SK-MEL-5 (cell line): Measurements from ENCODE around the gene LRRC56. TPM values are rescaled to one million over a fixed set of nuclear protein-coding genes. Genes with fewer than 3 reads are reported as not detected.
"Not testable (repeated sequence)": the region's sequence is repeated elsewhere in the genome, so short reads cannot be mapped to it uniquely, and the experiment has no call there.

ENCODE experiments used
- DNase-seq: peaks from one replicate; pipeline ENCODE4 v3.0.0-alpha.2; 2016; ENCODE audit warnings: low read depth, low spot score
- in situ Hi-C: cut with HindIII; loops from 2 replicates; pipeline ENCODE4 v1.10.0; 2016; ENCODE audit warnings: low sequenced_read_pairs, high pct_unique_total_duplicates, low pct_unique_long_range_greater_than_20kb
- total RNA-seq: library from RNA; depleted of rRNA; stranded (reverse); fragments of >200 nt; shearing (Covaris generic); gene quantifications from 2 replicates; pipeline ENCODE4 v1.2.3, GENCODE V29; 2014

LRRC56 gene
- total RNA-seq, 1 experiment from 2014 or later = 0.13 TPM

DNA sequence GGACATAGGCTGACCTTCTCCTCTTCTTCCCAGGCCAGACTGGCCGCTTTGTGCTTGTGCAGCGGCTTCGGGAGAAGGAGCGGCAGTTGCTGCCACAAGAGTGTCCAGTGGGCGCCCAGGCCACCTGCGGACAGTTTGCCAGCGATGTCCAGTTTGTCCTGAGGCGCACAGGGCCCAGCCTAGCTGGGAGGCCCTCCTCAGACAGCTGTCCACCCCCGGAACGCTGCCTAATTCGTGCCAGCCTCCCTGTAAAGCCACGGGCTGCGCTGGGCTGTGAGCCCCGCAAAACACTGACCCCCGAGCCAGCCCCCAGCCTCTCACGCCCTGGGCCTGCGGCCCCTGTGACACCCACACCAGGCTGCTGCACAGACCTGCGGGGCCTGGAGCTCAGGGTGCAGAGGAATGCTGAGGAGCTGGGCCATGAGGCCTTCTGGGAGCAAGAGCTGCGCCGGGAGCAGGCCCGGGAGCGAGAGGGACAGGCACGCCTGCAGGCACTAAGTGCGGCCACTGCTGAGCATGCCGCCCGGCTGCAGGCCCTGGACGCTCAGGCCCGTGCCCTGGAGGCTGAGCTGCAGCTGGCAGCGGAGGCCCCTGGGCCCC lies 24.8 kb downstream of the LRRC56 start:
- in situ Hi-C loops = no loop called here
- DNase-seq = no peak

DNA sequence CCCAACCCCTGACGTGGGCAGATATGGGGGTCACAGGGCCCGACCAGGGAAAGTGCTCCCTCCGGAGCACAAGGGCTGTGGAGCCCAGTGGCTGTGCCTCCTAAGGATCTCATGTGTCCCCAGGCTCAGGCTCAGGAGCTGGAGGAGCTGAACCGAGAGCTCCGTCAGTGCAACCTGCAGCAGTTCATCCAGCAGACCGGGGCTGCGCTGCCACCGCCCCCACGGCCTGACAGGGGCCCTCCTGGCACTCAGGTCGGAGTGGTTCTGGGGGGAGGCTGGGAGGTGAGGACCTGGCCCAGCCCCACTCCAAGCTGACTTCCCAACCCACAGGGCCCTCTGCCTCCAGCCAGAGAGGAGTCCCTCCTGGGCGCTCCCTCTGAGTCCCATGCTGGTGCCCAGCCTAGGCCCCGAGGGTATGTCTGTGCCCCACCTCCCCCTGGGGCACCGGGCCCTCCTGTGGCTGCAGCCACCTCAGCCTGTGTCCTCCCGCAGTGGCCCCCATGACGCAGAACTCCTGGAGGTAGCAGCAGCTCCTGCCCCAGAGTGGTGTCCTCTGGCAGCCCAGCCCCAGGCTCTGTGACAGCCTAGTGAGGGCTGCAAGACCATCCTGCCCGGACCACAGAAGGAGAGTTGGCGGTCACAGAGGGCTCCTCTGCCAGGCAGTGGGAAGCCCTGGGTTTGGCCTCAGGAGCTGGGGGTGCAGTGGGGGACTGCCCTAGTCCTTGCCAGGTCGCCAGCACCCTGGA lies 25.9 kb downstream of the LRRC56 start:
- DNase-seq = no peak
- in situ Hi-C loops = no loop called here

DNA sequence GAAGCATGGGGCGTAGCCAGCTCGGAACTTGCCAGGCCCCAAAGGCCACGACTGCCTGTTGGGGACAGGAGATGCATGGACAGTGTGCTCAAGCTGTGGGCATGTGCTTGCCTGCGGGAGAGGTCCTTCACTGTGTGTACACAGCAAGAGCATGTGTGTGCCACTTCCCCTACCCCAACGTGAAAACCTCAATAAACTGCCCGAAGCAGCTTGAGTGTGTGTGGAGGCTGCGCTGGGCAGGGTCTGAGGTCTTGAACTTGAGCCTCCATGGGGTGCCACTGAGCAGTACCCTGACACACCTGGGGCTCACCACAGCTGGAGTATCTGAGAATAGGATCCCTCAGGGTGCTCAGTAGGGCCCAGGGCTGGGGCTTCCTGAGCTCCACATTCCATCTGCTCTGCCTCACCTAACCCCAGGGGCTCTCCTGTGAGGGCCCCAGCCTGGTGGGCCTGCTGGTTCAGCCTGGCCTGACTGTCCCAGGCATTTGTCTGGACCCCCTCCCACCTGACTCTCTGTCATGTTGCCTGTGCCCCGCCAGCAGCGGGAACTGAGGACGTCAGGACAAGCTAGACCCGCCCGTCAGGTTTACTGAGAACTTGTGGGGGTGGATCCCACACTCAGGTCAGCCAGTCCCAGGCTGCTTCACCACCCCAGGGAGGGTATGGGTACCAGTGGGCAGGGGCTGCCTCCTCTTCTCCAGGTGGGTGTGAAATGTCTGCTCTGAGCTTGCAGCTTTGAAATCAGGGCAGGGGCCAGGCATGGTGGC lies 26.7 kb downstream of the LRRC56 start:
- in situ Hi-C loops = no loop called here
- no peak for DNase-seq

DNA sequence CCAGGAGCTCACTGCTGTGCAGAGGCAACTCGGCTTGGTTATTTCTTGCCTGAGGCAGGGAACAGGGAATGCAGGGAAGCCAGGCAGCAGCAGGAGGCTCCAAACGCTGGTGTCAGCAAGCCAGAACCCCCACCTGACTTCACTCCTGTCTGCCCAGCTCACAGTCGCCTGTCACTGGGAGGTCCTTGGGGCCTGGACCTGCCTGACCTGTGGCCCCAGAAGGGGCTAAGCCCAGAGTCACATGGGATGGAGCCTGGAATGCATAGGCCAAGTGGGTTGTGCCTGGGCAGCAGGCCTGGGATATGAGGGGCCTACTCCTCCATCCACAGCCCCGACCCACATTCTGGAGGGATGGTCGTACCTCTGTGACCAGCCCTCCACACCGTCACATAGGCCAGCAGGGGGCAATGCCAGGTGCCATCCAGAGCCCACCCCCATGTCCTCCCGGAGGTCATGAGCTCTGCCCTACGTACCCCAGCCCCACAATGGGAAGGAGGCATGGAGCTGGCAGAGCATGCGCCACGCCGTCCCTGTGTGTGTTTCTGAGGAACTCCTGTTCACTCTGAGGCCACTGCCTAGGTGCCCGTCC lies 28.7 kb downstream of the LRRC56 start:
- in situ Hi-C loops = no loop called here
- DNase-seq = no peak

DNA sequence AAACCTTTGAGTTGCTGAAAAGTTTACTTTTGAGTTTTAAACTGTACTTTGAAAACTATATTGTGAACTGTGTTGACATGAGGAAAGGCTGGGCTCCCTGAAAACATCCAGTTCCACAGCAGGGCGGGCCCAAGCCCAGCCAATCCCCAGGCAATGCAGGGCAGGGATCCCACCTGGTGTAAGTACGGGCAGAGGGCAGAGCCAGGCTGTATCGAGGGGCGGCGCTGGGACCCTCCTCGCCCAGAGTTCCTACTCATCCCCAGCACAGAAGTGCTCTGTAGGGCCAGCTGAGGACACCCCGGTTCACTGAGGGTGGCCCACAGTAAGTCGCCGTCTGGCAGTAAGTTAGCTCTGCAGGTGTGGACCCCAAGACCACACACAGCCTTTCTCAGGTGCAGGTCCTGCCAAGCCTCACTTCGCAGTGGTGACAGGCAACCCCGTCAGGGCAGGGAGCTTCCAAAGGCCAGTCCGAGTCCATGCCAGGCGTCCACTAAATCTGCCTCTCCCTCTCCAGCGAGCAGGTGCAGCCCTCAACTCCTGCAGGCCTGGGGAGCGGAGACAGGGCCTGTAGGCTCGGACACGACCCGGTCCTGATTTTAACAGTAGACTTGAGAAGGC lies 29.8 kb downstream of the LRRC56 start:
- in situ Hi-C loops = no loop called here
- no peak for DNase-seq

DNA sequence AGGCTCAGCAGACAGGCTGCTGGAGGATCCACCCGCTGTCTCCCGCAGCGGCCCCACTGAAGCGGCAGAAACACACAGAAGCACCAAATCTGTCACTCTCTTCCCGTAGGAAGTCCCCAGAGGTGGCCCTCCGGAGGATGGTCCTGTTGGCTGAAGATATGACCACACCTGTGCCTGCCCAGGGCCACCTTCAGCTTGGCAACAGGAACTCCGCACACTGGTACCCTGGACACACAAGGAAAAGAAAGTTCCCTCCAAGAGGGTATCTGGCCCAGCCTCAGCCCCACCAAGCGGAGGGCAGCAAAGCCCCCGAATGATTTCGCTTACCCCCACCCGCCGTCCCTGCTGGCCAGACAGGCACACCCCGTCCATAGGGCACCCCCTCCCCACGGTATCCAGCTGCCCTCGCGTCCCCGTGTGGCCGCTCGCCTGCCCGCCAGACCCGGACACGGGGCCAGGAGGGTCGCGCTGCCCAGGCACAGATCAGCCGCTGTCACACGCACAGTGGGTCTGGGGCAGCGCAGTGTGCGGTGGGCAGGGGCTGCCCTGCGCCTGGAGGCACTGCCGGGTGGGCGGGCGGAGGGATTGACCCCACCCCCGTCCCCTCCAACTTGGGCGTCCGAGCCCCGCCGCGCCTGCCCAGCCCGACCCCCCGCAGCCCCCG lies 30.4 kb downstream of the LRRC56 start:
- in situ Hi-C loops = no loop called here
- no peak for DNase-seq

DNA sequence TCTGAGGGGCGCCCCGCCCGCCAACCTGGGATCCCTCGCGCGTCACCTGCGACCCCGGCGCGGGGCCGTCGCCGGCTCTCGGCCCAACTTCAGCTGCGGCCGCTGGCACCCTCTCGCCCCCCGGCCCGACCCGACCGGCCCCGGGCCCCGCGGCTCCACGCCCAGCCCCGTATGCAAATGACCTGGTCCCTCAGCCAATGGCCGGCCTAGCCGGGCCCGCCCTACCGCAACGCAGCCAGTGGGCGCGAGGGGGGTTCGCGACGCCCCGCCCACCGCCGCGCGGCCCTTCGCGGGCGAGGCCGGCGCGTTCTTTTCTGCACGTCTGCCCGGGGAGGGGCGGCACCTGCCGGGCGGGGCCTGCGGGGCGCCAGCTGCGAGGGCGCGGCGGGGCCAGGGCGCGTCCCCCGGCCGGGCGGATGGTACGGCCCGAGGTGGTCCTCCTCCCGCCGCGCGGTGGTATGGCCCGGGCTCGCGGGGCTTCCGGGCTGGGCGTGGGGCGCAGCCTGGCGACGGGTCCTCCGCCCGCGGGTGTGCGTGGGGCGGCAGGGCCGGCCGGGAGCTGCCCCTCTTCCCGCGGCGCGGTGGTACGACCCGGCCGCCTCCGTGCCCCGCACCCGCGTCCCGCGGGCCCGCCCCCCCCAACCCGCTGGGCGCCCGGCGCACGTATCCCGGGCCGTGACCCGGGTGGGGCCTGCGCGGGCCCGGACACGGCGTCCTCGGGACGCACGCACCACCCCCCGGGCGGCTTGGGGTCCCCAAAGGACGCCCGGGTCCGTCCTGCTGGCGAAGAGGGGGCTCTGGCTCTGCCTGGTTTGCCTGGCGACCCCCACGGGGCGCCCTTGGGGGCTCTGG lies 31.2 kb downstream of the LRRC56 start:
- in situ Hi-C loops = no loop called here
- DNase-seq = peak; percentile 91

DNA sequence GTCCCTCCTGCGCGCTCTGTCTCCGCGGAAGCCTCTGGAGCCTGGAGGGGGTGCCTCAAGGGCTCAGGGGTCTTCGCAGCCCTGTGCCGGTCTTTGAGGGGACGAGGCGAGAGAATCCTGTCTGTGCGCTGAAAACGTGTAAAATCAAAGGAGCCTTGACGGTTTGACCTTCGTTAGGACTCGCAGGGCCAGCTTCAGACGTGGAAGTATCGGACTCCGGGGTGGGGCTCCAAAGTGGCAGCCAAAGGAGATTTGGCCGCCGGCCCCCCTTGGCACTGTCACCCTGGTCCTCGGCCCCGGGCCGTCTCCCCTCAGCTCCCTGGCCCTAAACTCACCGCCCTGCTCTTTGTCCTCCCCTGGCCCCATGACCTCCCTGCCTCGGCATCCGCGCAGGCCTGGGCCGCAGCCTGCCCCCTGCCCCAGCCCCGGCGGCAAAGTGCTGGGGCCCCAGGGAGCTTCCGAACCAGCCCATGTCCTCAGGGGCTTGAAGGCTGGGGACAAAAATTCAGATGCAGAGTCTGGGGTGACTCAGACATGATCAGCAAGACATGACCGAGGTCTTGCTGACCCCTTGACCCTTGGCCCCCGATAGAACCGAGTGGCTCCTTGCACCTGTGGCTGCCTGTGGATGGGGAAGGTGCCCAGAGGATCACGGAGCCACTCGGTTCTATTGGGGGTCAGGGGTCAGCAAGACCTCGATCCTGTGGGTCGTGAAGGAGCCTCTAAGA lies 32.0 kb downstream of the LRRC56 start:
- in situ Hi-C loops = no loop called here
- no peak for DNase-seq

DNA sequence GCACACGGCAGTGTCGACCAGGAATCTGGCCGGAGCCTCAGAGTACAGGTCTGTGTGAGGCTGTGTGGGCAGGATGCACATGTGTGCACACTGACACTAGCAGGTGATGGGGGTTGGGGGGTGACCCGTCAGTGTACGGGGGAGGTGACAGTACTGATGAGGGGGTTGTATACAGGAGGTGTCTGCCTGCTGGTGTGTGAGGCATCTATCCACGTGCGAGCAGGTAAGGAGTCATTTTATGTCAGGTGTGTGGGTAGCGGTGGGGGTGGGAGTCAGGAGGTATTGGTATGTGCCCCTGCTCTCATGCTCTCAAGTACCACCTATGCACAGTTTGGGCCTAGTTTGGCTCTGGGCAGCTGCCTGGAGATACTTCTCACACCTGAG lies 34.5 kb downstream of the LRRC56 start:
- DNase-seq = no peak
- in situ Hi-C loops = no loop called here

DNA sequence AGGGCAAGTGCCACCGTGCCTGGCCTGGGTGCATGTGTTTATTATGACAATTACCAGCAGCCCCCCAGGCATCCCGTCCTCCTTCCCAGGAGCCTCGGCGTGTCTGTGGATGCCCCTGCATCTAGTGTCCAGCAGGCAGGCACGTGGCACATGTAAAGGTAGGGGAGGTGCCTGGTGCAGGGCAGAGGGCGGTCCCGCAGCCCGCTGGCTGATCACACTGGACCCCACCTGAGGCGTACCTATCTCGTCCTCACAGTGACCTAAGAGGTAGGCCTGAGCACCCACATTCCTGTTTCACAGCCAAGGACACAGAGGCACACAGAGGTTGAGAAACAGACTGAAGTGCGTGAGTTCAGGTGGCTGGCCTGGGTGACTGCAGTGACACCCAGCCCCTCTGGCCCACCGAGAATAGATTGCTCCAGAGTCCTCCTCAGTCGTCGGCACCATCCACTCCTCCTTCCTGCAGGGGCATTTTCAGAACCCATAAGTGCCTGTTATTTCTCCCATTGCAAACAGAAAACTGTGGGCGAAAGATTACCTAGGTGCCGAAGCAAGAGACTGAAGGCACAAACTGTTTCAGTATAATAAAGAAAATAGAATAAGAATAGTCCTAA lies 35.9 kb downstream of the LRRC56 start:
- no peak for DNase-seq
- in situ Hi-C loops = no loop called here

DNA sequence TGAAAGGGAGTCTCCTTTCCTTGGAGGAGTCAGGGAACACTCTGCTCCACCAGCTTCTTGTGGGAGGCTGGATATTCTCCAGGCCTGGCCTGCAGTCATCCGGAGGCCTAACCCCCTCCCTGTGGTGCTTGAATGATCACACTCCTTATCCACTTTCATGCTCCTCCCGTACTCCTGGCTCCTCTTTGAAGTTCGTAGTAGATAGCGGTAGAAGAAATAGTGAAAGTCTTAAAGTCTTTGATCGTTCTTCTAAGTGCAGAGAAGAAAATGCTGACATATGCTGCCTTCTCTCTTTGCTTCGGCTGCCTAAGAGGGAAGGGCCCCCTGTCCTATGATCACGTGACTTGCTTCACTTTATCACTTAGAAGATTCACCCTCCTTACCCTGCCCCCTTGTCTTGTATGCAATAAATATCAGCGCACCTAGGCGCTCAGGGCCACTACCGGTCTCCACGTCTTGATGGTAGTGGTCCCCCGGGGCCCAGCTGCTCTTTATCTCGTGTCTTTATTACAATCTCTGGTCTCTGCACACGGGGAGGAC lies 36.8 kb downstream of the LRRC56 start:
- in situ Hi-C loops, DNase-seq: not testable (repeated sequence)

DNA sequence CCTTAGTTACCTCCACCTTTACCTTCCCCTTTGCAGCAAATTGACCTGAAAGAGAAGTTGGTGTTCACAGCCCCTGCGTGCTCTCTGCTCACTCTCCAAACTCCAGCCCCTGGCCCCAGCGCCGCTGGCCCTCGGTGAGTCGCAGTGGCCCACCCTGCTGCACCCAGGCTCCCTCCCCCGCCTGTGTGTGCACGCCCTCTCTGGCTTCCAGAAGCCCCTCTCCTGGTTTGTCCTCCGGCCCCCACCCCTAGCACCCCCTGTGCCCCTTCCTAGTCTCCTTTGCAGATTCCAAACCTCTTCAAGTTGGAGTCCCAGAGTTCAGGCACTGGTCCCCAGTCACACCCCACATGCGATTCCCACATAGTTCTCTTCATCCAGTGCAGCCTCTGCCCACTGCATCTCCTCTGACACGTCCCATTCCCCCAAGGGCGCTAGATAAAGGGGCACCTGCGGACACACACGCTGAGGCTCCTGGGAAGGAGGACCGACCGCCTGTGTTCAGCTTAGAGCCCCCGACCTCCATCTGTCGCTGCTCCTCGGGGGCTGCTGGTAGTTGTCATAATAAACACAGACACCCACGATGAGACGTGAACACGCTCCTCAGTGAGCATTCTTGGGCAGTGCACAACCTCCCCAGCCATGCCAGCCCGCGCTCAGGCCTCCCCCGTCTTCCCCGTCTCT lies 37.4 kb downstream of the LRRC56 start:
- in situ Hi-C loops = no loop called here
- no peak for DNase-seq

DNA sequence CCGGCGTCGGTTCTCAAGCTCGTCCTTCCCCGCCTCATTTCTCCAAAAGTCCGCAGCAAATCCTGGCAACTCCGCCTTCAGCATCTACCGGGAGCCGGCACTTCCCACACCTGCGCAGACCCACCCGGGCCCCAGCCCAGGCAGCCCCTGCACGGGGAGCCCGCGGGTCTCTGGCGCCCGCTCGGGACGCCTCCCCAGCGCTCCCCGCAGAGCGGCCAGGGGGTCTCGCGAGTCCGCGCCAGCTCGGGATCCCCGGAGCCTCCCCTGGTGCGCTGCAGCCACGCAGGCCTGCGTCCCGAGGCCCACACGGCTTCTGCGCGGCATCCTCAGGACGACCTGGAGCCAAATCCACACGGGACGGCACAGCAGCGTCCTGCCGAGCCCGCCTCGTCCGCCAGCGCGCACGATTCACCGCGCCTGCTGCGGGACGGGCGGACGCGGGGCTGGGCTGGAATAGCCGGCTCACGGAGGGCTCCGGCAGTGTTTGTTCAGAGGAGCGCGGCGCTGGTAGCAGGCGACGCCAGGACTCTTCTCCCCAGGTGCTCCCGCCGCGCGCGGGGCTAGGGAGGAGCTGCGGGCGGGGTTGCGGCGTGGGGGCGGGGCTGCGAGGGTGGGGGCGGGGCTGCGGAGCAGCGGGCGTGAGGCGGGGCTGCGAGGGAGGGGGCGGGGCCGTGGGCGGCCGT lies 38.1 kb downstream of the LRRC56 start:
- DNase-seq = no peak

DNA sequence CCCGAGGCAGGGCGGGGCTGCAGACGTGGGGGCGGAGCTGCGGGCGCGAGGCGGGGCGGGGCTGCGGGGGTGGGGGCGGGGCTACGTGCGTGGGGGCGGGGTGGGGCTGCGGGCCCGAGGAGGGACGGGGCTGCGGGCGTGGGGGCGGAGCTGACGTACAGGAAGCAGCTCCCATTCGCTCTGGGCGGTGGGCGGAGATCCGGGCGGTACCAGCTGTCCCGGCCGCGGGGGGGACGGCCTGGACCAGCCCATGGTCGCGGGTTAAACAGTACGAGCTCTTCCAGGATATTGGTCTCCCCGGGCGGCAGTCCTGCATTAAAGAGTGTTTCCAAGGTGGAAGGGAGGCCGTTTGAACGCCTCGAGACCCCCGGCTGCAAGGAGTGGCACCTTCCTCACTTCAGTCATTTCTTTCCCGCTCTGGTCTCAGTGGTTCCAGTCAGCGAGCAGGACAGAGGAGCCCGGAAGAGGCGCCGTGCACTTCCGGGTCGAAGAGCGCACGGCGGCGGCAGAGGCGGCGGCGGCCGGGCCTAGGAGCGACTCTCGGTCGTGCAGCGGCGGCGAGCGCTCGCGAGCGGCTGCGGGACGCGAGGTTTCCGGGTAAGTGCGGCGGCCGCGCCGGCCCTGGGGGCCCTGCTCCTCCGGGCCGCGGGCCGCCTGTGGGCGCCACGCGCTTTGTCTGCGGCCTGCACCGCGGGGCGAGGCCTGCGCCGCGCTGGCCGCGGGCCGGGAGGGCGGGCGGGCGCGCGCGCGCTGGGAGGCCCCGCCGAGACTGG lies 38.9 kb downstream of the LRRC56 start, which contains the start of gene PHRF1:
Gene PHRF1 (plus strand): TSS at position 475 of the 773 bp plus-strand sequence. CDS start 5,043 bp downstream, outside the sequence.
- peak; percentile 91 for DNase-seq
- in situ Hi-C loops = no loop called here

More for the DNA sequence above, 38.1 kb downstream of the LRRC56 start:
- in situ Hi-C loops = no loop called here
